Endothelial cell of umbilical vein (primary cell): ENCODE results near the gene KCNMA1. TPM values are rescaled to one million over a fixed set of nuclear protein-coding genes. Genes with fewer than 3 reads are reported as not detected.

Experiments
- BruUV-seq: library from RNA; stranded (reverse); fragments of 400-500 nt; replicated peaks from 2 replicates; lab custom pipeline; 2021; lab: Mats Ljungman, UMichigan
- CTCF ChIA-PET: fragments of 300-600, 350-600 bp; sonication (Branson Sonifier 250); formaldehyde crosslinking; loops from one replicate; lab custom pipeline; 2021; ENCODE audit warnings: antibody characterized with exemption, inconsistent platforms; lab: Charles Lee
- POLR2A ChIA-PET: fragments of 300-600, 350-600 bp; sonication (Branson Sonifier 250); formaldehyde crosslinking; loops from one replicate; lab custom pipeline; 2021; ENCODE audit warnings: antibody characterized with exemption, inconsistent platforms; lab: Charles Lee
- DNase-seq: peaks from one replicate; pipeline ENCODE4 v3.0.0-alpha.2; 2011; ENCODE audit warnings: low read depth, low spot score
- FAIRE-seq: peaks from 2 replicates; lab custom pipeline; 2011; peaks lifted over from hg19 to GRCh38; lab: Jason Lieb, UNC
- H2AFZ ChIP-seq: 2 replicates; pipeline ENCODE4 v1.6.0; 2012; ENCODE audit warnings: low read depth, low read length, control low read depth, inconsistent platforms
- H3K27ac ChIP-seq: 2 replicates; pipeline ENCODE4 v1.5.1; 2011; ENCODE audit warnings: low read depth, mild to moderate bottlenecking, control low read depth, low read length, moderate library complexity; ENCODE audit not compliant: insufficient read depth
- H3K27me3 ChIP-seq, 2 experiments: 2 replicates each; pipeline versions ENCODE4 v1.6.0 to v1.6.1; 2011; ENCODE audit warnings: low read length in 2 of 2, mixed read lengths in 1 of 2; ENCODE audit not compliant: control insufficient read depth in 2 of 2, insufficient read depth in 2 of 2
- H3K36me3 ChIP-seq, 2 experiments: 2 replicates in 1 of 2; 3 replicates in 1 of 2; pipeline ENCODE4 v1.5.1; 2011; ENCODE audit warnings: low read length in 2 of 2, mild to moderate bottlenecking in 1 of 2, moderate library complexity in 1 of 2; ENCODE audit not compliant: control insufficient read depth in 2 of 2, insufficient read depth in 2 of 2; ENCODE audit errors: extremely low read depth in 1 of 2
- H3K4me1 ChIP-seq: 3 replicates; pipeline ENCODE4 v1.5.1; 2011; ENCODE audit warnings: mild to moderate bottlenecking, low read length; ENCODE audit not compliant: control insufficient read depth, insufficient read depth; ENCODE audit errors: extremely low read depth
- H3K4me2 ChIP-seq: 2 replicates; pipeline ENCODE4 v1.6.1; 2011; ENCODE audit warnings: low read length, control low read depth, mixed read lengths; ENCODE audit not compliant: insufficient read depth
- H3K4me3 ChIP-seq, 3 experiments: fragments of 200-600 bp in 1 of 3; sonication (generic), shearing (Covaris generic) in 1 of 3; replicated peaks in 1 of 3; 2 replicates each; pipeline ENCODE4 v1.5.1; 2011 to 2016; ENCODE audit warnings: control low read depth in 3 of 3, low read length in 3 of 3, mild to moderate bottlenecking in 2 of 3, inconsistent platforms in 1 of 3, low read depth in 1 of 3, moderate library complexity in 1 of 3; ENCODE audit not compliant: insufficient read depth in 1 of 3
- H3K79me2 ChIP-seq: 2 replicates; pipeline ENCODE4 v1.6.0; 2012; ENCODE audit warnings: low read length, inconsistent platforms; ENCODE audit not compliant: control insufficient read depth, insufficient read depth
- H3K9ac ChIP-seq: replicated peaks from 2 replicates; pipeline ENCODE3; 2011; ENCODE audit warnings: low read length, control low read depth; ENCODE audit not compliant: insufficient read depth; ENCODE audit errors: extremely low read depth
- H3K9me1 ChIP-seq: replicated peaks from 3 replicates; pipeline ENCODE4 v1.6.0; 2011; ENCODE audit warnings: mild to moderate bottlenecking, low read length; ENCODE audit not compliant: control insufficient read depth, insufficient read depth; ENCODE audit errors: extremely low read depth
- H3K9me3 ChIP-seq: replicated peaks from 2 replicates; pipeline ENCODE4 v1.5.1; 2012; ENCODE audit warnings: low read length, inconsistent platforms; ENCODE audit not compliant: control insufficient read depth, insufficient read depth
- H4K20me1 ChIP-seq: replicated peaks from 2 replicates; pipeline ENCODE3; 2011; ENCODE audit warnings: mild to moderate bottlenecking, low read length; ENCODE audit not compliant: control insufficient read depth, insufficient read depth; ENCODE audit errors: extremely low read depth
- EZH2 ChIP-seq: IDR thresholded peaks from 2 replicates; pipeline ENCODE4 v1.6.1; 2012; ENCODE audit warnings: borderline replicate concordance, low read depth, mild to moderate bottlenecking, moderate library complexity, low read length, inconsistent platforms; ENCODE audit not compliant: severe bottlenecking
- FOS ChIP-seq: IDR thresholded peaks from 2 replicates; pipeline ENCODE4 v1.6.1; 2011; ENCODE audit warnings: mild to moderate bottlenecking, low read length, moderate library complexity, borderline replicate concordance; ENCODE audit not compliant: insufficient read depth
- GATA2 ChIP-seq: IDR thresholded peaks from 2 replicates; pipeline ENCODE4 v1.7.0; 2011; ENCODE audit warnings: low read depth, mild to moderate bottlenecking, moderate library complexity, mixed read lengths, low read length; ENCODE audit not compliant: insufficient read length, insufficient read depth
- JUN ChIP-seq: IDR thresholded peaks from 2 replicates; pipeline ENCODE4 v1.6.1; 2011; ENCODE audit warnings: borderline replicate concordance, low read depth; ENCODE audit not compliant: insufficient read length, insufficient read depth
- MYC ChIP-seq: IDR thresholded peaks from one replicate; pipeline ENCODE4 v1.6.1; 2011; ENCODE audit warnings: mild to moderate bottlenecking, low read depth, low read length
- POLR2A ChIP-seq: IDR thresholded peaks from 2 replicates; pipeline ENCODE4 v1.6.1; 2012; ENCODE audit warnings: low read depth, mild to moderate bottlenecking, control low read depth, low read length
- POLR2AphosphoS5 ChIP-seq: IDR thresholded peaks from 2 replicates; pipeline ENCODE4 v1.6.1; 2012; ENCODE audit warnings: low read depth, mild to moderate bottlenecking, control low read depth, low read length, moderate library complexity; ENCODE audit not compliant: insufficient read depth
- dilution Hi-C: fragments of 300-500 bp; cut with MboI; formaldehyde crosslinking; loops from one replicate; pipeline ENCODE4 v1.15.0; 2019; ENCODE audit warnings: low sequenced_read_pairs; ENCODE audit not compliant: extremely low pct_ligation_motif_present
- intact Hi-C: fragments of 100-400 bp; cut with micrococcal nuclease; formaldehyde crosslinking; loops from one replicate; pipeline ENCODE4 v1.10.0; 2022
- polyA plus RNA-seq, 4 experiments: library from polyadenylated mRNA; depleted of rRNA in 3 of 4; stranded (reverse) in 3 of 4; unstranded in 1 of 4; fragments of >200 nt; gene quantifications; 2 replicates each; pipeline versions ENCODE4 v1.2.1 to v1.2.3, GENCODE V29; 2011 to 2012; ENCODE audit warnings: missing spikeins in 1 of 4
- total RNA-seq: library from RNA; stranded (reverse); gene quantifications from 2 replicates; pipeline ENCODE4 v1.2.3, GENCODE V29; 2021
- TF ChIP-seq, protein P1 (sequence below): IDR thresholded peaks from 2 replicates; pipeline ENCODE4 v1.6.1; 2011; ENCODE audit not compliant: insufficient read depth, insufficient read length
- TF ChIP-seq, protein P2 (sequence below), 2 donors: IDR thresholded peaks; 1 replicate in 1 of 2; 2 replicates in 1 of 2; pipeline ENCODE4 v1.5.1; 2011; ENCODE audit warnings: low read length in 2 of 2, mild to moderate bottlenecking in 2 of 2, moderate library complexity in 2 of 2, control low read depth in 1 of 2, inconsistent platforms in 1 of 2, low read depth in 1 of 2; ENCODE audit not compliant: insufficient read depth in 1 of 2; ENCODE audit errors: extremely low read depth in 1 of 2

Gene KCNMA1
- total and polyA plus RNA-seq, 2 donors (not counting 3 experiments of a cell fraction or from before 2014, with no cell fraction given) = 0.10 to 0.82 TPM

DNA sequence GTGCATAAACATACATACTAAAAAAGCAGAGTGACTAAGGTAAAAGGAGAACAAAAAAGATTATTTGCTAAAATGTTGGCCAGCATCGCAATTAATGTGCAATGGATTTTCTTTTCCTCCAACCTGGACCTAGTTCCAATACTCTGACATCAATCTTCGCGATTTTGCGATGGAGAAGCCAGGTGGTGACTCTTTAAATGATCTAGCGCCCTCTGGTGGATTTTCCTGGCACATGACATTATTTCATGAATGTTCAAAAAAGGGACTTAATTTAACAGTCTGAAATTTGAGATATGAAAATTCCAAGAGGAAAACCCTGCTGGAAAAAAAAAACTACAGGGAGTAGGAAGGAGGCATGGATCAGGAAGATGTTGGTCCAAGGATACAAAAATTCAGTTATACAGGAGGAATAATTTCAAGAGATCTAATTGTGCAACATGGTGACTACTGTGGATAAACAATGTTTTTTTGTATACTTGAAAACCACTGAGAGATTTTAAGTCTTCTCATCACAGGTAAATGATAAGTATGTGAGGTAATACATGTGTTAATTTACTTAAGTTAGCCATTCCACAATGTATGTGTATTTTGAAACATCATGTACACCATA is 4.3 kb upstream of the KCNMA1 start:
- Histone ChIP-seq H3K4me2 (no peak overlapping the region), H3K27me3 (peaks cover 22 to 27% of the 10 kb centered on the region in 2 experiments), H3K79me2 (no peaks in the 10 kb centered on the region), H3K9me1 (no peaks in the 10 kb centered on the region), H4K20me1 (no peaks in the 10 kb centered on the region), H3K36me3 (no peaks in the 10 kb centered on the region), H3K4me3 (no peak overlapping the region), H2AFZ (no peak overlapping the region), H3K9ac (no peak overlapping the region), H3K9me3 (no peaks in the 10 kb centered on the region), H3K27ac (no peak overlapping the region), H3K4me1 (no peaks in the 10 kb centered on the region)
- TF ChIP-seq, protein P1, sequence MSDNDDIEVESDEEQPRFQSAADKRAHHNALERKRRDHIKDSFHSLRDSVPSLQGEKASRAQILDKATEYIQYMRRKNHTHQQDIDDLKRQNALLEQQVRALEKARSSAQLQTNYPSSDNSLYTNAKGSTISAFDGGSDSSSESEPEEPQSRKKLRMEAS = no peak
- TF ChIP-seq, protein P2, sequence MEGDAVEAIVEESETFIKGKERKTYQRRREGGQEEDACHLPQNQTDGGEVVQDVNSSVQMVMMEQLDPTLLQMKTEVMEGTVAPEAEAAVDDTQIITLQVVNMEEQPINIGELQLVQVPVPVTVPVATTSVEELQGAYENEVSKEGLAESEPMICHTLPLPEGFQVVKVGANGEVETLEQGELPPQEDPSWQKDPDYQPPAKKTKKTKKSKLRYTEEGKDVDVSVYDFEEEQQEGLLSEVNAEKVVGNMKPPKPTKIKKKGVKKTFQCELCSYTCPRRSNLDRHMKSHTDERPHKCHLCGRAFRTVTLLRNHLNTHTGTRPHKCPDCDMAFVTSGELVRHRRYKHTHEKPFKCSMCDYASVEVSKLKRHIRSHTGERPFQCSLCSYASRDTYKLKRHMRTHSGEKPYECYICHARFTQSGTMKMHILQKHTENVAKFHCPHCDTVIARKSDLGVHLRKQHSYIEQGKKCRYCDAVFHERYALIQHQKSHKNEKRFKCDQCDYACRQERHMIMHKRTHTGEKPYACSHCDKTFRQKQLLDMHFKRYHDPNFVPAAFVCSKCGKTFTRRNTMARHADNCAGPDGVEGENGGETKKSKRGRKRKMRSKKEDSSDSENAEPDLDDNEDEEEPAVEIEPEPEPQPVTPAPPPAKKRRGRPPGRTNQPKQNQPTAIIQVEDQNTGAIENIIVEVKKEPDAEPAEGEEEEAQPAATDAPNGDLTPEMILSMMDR (IDR thresholded peaks at IDR 0.05; ENCODE audit: extremely low read depth in 1 of 2, insufficient read depth in 1 of 2, low read depth in 1 of 2, low read length in 2 of 2) = peak; percentile 45 to 61
- peak; percentile 78 for DNase-seq
- dilution Hi-C loops (no loop called here), intact Hi-C loops (loop anchor here (1.0 to 2.0 kb wide), 4 partner anchors 147 to 391 kb away; no protein-coding TSS in a partner anchor)
- peak; percentile 93 for FAIRE-seq
- ChIA-PET CTCF (interaction anchor here (0.6 to 17.8 kb wide), 24 partner anchors 12 to 472 kb away, joined by 3 to 594 read pairs (median 4); no protein-coding TSS in a partner anchor), POLR2A (no interaction called here)
- no TSS peak for BruUV-seq

DNA sequence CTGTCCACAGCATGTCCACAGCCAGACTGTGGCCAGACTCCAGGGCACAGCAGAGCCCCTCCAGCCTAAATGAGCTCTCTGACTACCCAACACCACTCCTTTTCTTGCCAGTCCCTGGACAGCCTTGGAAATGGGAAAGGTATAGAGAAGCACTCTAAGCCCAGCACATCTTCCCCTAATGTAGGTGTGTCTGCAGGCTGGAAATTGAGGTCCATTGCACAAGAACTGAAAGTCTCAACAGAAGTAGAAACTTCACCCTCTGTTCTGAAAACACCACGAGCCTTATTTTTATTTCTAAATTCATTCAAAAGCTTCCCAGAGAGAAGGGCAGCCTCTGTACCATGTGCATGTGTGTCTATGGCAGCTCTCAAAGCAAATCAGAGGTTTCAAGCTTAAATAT is 3.7 kb upstream of the KCNMA1 start:
- Histone ChIP-seq H3K9me1 (no peaks in the 10 kb centered on the region), H4K20me1 (no peaks in the 10 kb centered on the region), H2AFZ (no peak overlapping the region), H3K9me3 (no peaks in the 10 kb centered on the region), H3K36me3 (no peaks in the 10 kb centered on the region), H3K4me2 (no peak overlapping the region), H3K79me2 (no peaks in the 10 kb centered on the region), H3K9ac (no peak overlapping the region), H3K4me1 (no peaks in the 10 kb centered on the region), H3K27ac (no peak overlapping the region), H3K27me3 (peaks cover 26 to 32% of the 10 kb centered on the region in 2 experiments), H3K4me3 (no peak overlapping the region)
- no TSS peak for BruUV-seq
- FAIRE-seq = no peak
- TF ChIP-seq FOS (no peak), GATA2 (no peak), MYC (no peak), POLR2AphosphoS5 (no peak), JUN (no peak), POLR2A (no peak), EZH2 (no peak)
- TF ChIP-seq, protein P2 (IDR thresholded peaks at IDR 0.05; ENCODE audit: extremely low read depth in 1 of 2, insufficient read depth in 1 of 2, low read depth in 1 of 2, low read length in 2 of 2) = no peak
- TF ChIP-seq, protein P1 = no peak
- dilution Hi-C loops (no loop called here), intact Hi-C loops (loop anchor here (1.0 kb wide), 3 partner anchors 249 to 390 kb away; no protein-coding TSS in a partner anchor)
- POLR2A ChIA-PET = no interaction called here
- CTCF ChIA-PET = interaction anchor here (0.5 to 17.8 kb wide), 25 partner anchors 8 to 471 kb away, joined by 3 to 594 read pairs (median 4); no protein-coding TSS in a partner anchor
- no peak for DNase-seq
